ENCODE measurements around the gene GABRG3. TPM values are rescaled to one million over a fixed set of nuclear protein-coding genes. Genes with fewer than 3 reads are reported as not detected.

The GABRG3 gene
- total RNA-seq, 1 experiment from 2014 or later: not detected

DNA sequence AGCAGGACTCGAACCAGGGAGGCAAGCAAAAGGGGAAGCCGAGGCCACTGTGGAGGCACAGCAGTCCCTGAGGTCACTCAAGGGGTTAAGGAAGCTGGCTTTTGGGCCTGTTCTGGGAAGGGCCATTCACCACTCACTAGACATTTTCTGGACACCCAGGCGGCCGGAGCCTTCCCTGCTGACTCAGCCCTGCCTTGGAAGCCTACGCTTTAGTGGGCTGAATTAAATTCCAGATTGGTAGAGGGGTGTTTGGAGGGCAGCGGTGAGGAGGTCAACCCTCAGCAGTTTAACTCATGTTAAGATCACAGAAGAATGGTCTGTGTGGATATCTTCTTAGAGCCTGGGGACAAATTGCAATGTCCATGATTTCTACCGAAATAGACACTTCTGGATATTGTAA, 152.8 kb downstream of the GABRG3 start:
- Histone ChIP-seq H2AFZ (ENCODE audit: low read depth, low read length, poor library complexity, severe bottlenecking) (no peak overlapping the region), H3K27me3 (ENCODE audit: insufficient read depth, low read length) (no peaks in the 10 kb centered on the region), H4K20me1 (ENCODE audit: insufficient read depth) (no peaks in the 10 kb centered on the region), H3K9me3 (ENCODE audit: control insufficient read depth in 1 of 2, insufficient read depth in 1 of 2, low read depth in 1 of 2, low read length in 2 of 2) (peaks cover 31 to 50% of the 10 kb centered on the region in 2 experiments; a peak in 2 of 4 replicates), H3K9me2 (ENCODE audit: insufficient read depth) (no peaks in the 10 kb centered on the region), H3K9ac (ENCODE audit: low read length) (no peak overlapping the region), H3K4me2 (ENCODE audit: low read length) (no peak overlapping the region), H3K4me1 (ENCODE audit: control insufficient read depth in 1 of 2, insufficient read depth in 2 of 2, low read length in 2 of 2) (no peaks in the 10 kb centered on the region), H3K27ac (ENCODE audit: low read depth, low read length) (no peak overlapping the region), H3K4me3 (replicated peaks in 1 of 2; ENCODE audit: low read depth in 1 of 2, low read length in 2 of 2) (no peak overlapping the region), H3K79me2 (ENCODE audit: insufficient read depth, low read length) (no peaks in the 10 kb centered on the region), H3K36me3 (ENCODE audit: control insufficient read depth in 1 of 2, insufficient read depth in 2 of 2, low read length in 2 of 2) (no peaks in the 10 kb centered on the region)
- ATAC-seq: no peak
- ChIA-PET CTCF (no interaction called here), RAD21 (ENCODE audit: low non-redundant PET in 1 of 2, low total read pairs in 2 of 2, uncharacterized antibody in 2 of 2, unreplicated experiment in 2 of 2) (no interaction called here), POLR2A (no interaction called here)
- BruUV-seq (replicated peaks): no TSS peak
- TF ChIP-seq ZNF274 (IDR thresholded peaks at IDR 0.05; ENCODE audit: low read depth, low read length) (no peak), SIN3A (IDR thresholded peaks at IDR 0.05; ENCODE audit: low read depth) (no peak), CBX3 (IDR thresholded peaks at IDR 0.05; ENCODE audit: low read depth) (no peak), POLR2A (IDR thresholded peaks at IDR 0.05; ENCODE audit: borderline replicate concordance, extremely low read depth, insufficient read depth, insufficient read length) (no peak), EZH2phosphoT487 (IDR thresholded peaks at IDR 0.05; ENCODE audit: borderline replicate concordance) (no peak), TCF7L2 (IDR thresholded peaks at IDR 0.05; ENCODE audit: borderline replicate concordance, extremely low read depth, insufficient read depth, insufficient read length) (no peak), YY1 (IDR thresholded peaks at IDR 0.05; ENCODE audit: extremely low read depth, insufficient replicate concordance, low read depth, low read length) (no peak), SP1 (IDR thresholded peaks at IDR 0.05; ENCODE audit: low read depth) (no peak), POLR2AphosphoS5 (IDR thresholded peaks at IDR 0.05; ENCODE audit: low read depth, low read length) (no peak), SRF (IDR thresholded peaks at IDR 0.05; ENCODE audit: low read depth) (no peak), EGR1 (IDR thresholded peaks at IDR 0.05; ENCODE audit: low read depth) (no peak), RAD21 (IDR thresholded peaks at IDR 0.05; ENCODE audit: low read depth) (no peak), JUND (IDR thresholded peaks at IDR 0.05) (no peak)
- TF ChIP-seq, protein P1, sequence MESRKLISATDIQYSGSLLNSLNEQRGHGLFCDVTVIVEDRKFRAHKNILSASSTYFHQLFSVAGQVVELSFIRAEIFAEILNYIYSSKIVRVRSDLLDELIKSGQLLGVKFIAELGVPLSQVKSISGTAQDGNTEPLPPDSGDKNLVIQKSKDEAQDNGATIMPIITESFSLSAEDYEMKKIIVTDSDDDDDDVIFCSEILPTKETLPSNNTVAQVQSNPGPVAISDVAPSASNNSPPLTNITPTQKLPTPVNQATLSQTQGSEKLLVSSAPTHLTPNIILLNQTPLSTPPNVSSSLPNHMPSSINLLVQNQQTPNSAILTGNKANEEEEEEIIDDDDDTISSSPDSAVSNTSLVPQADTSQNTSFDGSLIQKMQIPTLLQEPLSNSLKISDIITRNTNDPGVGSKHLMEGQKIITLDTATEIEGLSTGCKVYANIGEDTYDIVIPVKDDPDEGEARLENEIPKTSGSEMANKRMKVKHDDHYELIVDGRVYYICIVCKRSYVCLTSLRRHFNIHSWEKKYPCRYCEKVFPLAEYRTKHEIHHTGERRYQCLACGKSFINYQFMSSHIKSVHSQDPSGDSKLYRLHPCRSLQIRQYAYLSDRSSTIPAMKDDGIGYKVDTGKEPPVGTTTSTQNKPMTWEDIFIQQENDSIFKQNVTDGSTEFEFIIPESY (IDR thresholded peaks at IDR 0.05; ENCODE audit: extremely low read depth, insufficient replicate concordance, low read length): no peak
- TF ChIP-seq, protein P2, sequence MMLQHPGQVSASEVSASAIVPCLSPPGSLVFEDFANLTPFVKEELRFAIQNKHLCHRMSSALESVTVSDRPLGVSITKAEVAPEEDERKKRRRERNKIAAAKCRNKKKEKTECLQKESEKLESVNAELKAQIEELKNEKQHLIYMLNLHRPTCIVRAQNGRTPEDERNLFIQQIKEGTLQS (IDR thresholded peaks at IDR 0.05): no peak
- TF ChIP-seq, protein P3, sequence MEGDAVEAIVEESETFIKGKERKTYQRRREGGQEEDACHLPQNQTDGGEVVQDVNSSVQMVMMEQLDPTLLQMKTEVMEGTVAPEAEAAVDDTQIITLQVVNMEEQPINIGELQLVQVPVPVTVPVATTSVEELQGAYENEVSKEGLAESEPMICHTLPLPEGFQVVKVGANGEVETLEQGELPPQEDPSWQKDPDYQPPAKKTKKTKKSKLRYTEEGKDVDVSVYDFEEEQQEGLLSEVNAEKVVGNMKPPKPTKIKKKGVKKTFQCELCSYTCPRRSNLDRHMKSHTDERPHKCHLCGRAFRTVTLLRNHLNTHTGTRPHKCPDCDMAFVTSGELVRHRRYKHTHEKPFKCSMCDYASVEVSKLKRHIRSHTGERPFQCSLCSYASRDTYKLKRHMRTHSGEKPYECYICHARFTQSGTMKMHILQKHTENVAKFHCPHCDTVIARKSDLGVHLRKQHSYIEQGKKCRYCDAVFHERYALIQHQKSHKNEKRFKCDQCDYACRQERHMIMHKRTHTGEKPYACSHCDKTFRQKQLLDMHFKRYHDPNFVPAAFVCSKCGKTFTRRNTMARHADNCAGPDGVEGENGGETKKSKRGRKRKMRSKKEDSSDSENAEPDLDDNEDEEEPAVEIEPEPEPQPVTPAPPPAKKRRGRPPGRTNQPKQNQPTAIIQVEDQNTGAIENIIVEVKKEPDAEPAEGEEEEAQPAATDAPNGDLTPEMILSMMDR (IDR thresholded peaks at IDR 0.05 in 2 of 3, conservative IDR thresholded peaks at IDR 0.05 in 1 of 3; ENCODE audit: borderline replicate concordance in 1 of 3, insufficient read depth in 1 of 3, low read depth in 2 of 3, low read length in 2 of 3): no peak
- TF ChIP-seq, protein P4, sequence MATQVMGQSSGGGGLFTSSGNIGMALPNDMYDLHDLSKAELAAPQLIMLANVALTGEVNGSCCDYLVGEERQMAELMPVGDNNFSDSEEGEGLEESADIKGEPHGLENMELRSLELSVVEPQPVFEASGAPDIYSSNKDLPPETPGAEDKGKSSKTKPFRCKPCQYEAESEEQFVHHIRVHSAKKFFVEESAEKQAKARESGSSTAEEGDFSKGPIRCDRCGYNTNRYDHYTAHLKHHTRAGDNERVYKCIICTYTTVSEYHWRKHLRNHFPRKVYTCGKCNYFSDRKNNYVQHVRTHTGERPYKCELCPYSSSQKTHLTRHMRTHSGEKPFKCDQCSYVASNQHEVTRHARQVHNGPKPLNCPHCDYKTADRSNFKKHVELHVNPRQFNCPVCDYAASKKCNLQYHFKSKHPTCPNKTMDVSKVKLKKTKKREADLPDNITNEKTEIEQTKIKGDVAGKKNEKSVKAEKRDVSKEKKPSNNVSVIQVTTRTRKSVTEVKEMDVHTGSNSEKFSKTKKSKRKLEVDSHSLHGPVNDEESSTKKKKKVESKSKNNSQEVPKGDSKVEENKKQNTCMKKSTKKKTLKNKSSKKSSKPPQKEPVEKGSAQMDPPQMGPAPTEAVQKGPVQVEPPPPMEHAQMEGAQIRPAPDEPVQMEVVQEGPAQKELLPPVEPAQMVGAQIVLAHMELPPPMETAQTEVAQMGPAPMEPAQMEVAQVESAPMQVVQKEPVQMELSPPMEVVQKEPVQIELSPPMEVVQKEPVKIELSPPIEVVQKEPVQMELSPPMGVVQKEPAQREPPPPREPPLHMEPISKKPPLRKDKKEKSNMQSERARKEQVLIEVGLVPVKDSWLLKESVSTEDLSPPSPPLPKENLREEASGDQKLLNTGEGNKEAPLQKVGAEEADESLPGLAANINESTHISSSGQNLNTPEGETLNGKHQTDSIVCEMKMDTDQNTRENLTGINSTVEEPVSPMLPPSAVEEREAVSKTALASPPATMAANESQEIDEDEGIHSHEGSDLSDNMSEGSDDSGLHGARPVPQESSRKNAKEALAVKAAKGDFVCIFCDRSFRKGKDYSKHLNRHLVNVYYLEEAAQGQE (IDR thresholded peaks at IDR 0.05; ENCODE audit: low read depth): no peak
- TF ChIP-seq, protein P5, sequence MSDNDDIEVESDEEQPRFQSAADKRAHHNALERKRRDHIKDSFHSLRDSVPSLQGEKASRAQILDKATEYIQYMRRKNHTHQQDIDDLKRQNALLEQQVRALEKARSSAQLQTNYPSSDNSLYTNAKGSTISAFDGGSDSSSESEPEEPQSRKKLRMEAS (IDR thresholded peaks at IDR 0.05): no peak
- intact Hi-C loops (cut with micrococcal nuclease): no loop called here
- no peak for DNase-seq (ENCODE audit: low read depth, low spot score)

Measured in HCT116 (cell line).